Liver (tissue), 9 donors: ENCODE measurements around the gene ZCWPW1. TPM values are rescaled to one million over a fixed set of nuclear protein-coding genes. Genes with fewer than 3 reads are reported as not detected.

Experiments used
- DNase-seq: peaks from one replicate; pipeline ENCODE4 v3.0.0-alpha.2; 2017; ENCODE audit warnings: low spot score
- H3K27ac ChIP-seq, 2 donors: one replicate each; pipeline ENCODE4 v1.7.0; 2013; ENCODE audit warnings: inconsistent platforms in 2 of 2, low read length in 2 of 2, control low read depth in 1 of 2, low read depth in 1 of 2, mild to moderate bottlenecking in 1 of 2
- H3K27me3 ChIP-seq, 4 donors: one replicate each; pipeline versions ENCODE4 v1.6.1 to v1.7.0; 2013; ENCODE audit warnings: low read length in 3 of 4, inconsistent platforms in 1 of 4, mild to moderate bottlenecking in 1 of 4, moderate library complexity in 1 of 4; ENCODE audit not compliant: control insufficient read depth in 4 of 4, insufficient read depth in 4 of 4
- H3K36me3 ChIP-seq, 4 donors: one replicate each; pipeline versions ENCODE4 v1.6.1 to v1.7.0; 2013; ENCODE audit warnings: low read length in 3 of 4, mild to moderate bottlenecking in 3 of 4, low read depth in 1 of 4, moderate library complexity in 1 of 4; ENCODE audit not compliant: control insufficient read depth in 4 of 4, insufficient read depth in 3 of 4
- H3K4me1 ChIP-seq, 4 donors: one replicate each; pipeline versions ENCODE4 v1.6.1 to v1.7.0; 2013; ENCODE audit warnings: low read length in 3 of 4, mild to moderate bottlenecking in 3 of 4, moderate library complexity in 1 of 4; ENCODE audit not compliant: control insufficient read depth in 4 of 4, insufficient read depth in 4 of 4
- H3K4me3 ChIP-seq, 3 donors: one replicate each; pipeline versions ENCODE4 v1.6.1 to v1.7.0; 2013; ENCODE audit warnings: low read length in 3 of 3, control low read depth in 1 of 3, low read depth in 1 of 3, mild to moderate bottlenecking in 1 of 3
- H3K9ac ChIP-seq, 2 donors: one replicate each; pipeline ENCODE4 v1.7.0; 2013; ENCODE audit warnings: low read length in 2 of 2, mild to moderate bottlenecking in 2 of 2, moderate library complexity in 2 of 2, control low read depth in 1 of 2, low read depth in 1 of 2
- H3K9me3 ChIP-seq, 4 donors: one replicate each; pipeline versions ENCODE4 v1.6.1 to v1.7.0; 2013; ENCODE audit warnings: low read length in 3 of 4; ENCODE audit not compliant: control insufficient read depth in 4 of 4
- EGR1 ChIP-seq, 2 donors: IDR thresholded peaks; 2 replicates each; pipeline ENCODE4 v1.6.1; 2016 to 2018; ENCODE audit warnings: antibody characterized with exemption in 2 of 2, low read depth in 2 of 2
- FOXA1 ChIP-seq: IDR thresholded peaks from 2 replicates; pipeline ENCODE4 v1.6.1; 2016; ENCODE audit warnings: antibody characterized with exemption
- GABPA ChIP-seq, 2 donors: IDR thresholded peaks in 1 of 2; conservative IDR thresholded peaks in 1 of 2; 2 replicates each; pipeline ENCODE4 v1.6.1; 2016; ENCODE audit warnings: antibody characterized with exemption in 2 of 2, mild to moderate bottlenecking in 1 of 2, moderate library complexity in 1 of 2
- HNF4A ChIP-seq, 2 donors: conservative IDR thresholded peaks; 2 replicates each; pipeline ENCODE4 v1.6.1; 2016; ENCODE audit warnings: antibody characterized with exemption in 2 of 2, mild to moderate bottlenecking in 2 of 2
- HNF4G ChIP-seq: IDR thresholded peaks from 2 replicates; pipeline ENCODE4 v1.6.1; 2016; ENCODE audit warnings: antibody characterized with exemption
- JUND ChIP-seq, 2 donors: IDR thresholded peaks; 2 replicates each; pipeline ENCODE4 v1.6.1; 2016; ENCODE audit warnings: antibody characterized with exemption in 2 of 2
- NR2F2 ChIP-seq: IDR thresholded peaks from 2 replicates; pipeline ENCODE4 v1.6.1; 2016; ENCODE audit warnings: antibody characterized with exemption
- RAD21 ChIP-seq, 2 donors: IDR thresholded peaks; 2 replicates each; pipeline ENCODE4 v1.6.1; 2016; ENCODE audit warnings: antibody characterized with exemption in 2 of 2, mild to moderate bottlenecking in 2 of 2
- SP1 ChIP-seq: IDR thresholded peaks from 2 replicates; pipeline ENCODE4 v1.6.1; 2018; ENCODE audit warnings: antibody characterized with exemption, mild to moderate bottlenecking
- TAF1 ChIP-seq: conservative IDR thresholded peaks from 2 replicates; pipeline ENCODE4 v1.6.1; 2016; ENCODE audit warnings: antibody characterized with exemption, mild to moderate bottlenecking
- YY1 ChIP-seq: IDR thresholded peaks from 2 replicates; pipeline ENCODE4 v1.6.1; 2016; ENCODE audit warnings: antibody characterized with exemption, mild to moderate bottlenecking
- WGBS: extraction: QIAGEN DNeasy Blood & Tissue Kit; methylation state at CpG from one replicate; pipeline ENCODE4 v1.1.7; 2013; 5-methylcytosine and 5-hydroxymethylcytosine counted together
- polyA plus RNA-seq, 2 donors: library from polyadenylated mRNA; stranded (reverse) in 1 of 2; unstranded in 1 of 2; fragments of 200-250 nt in 1 of 2; fragments of >200 nt in 1 of 2; fragmentation: Nextera tagmentation in 1 of 2; extraction: Ambion mirVana in 1 of 2; gene quantifications; one replicate each; pipeline versions ENCODE4 v1.2.1 to v1.2.3, GENCODE V29; 2013 to 2015
- total RNA-seq, 2 donors: library from RNA; depleted of rRNA; stranded (reverse); fragments of >200 nt; gene quantifications; one replicate each; pipeline ENCODE4 v1.2.3, GENCODE V29; 2014
- TF ChIP-seq, protein P1 (sequence below): IDR thresholded peaks from 2 replicates; pipeline ENCODE4 v1.6.1; 2016; ENCODE audit warnings: antibody characterized with exemption
- TF ChIP-seq, protein P2 (sequence below): IDR thresholded peaks from 2 replicates; pipeline ENCODE4 v1.6.1; 2016; ENCODE audit warnings: antibody characterized with exemption
- TF ChIP-seq, protein P3 (sequence below): IDR thresholded peaks from 2 replicates; pipeline ENCODE4 v1.6.1; 2016; ENCODE audit warnings: antibody characterized with exemption
- TF ChIP-seq, protein P4 (sequence below): fragments of 150-350 bp; IDR thresholded peaks from 2 replicates; pipeline ENCODE4 v1.5.1; 2017; ENCODE audit warnings: improper control_type of control experiment, low read depth, low read length; ENCODE audit not compliant: missing input control
- donor health status: healthy.
- donor health status: healthy.
- donor health status: healthy.
- donor health status: healthy.
- donor health status: healthy.

The ZCWPW1 gene
- total and polyA plus RNA-seq, 4 donors, result 1.4 to 3.3 (median 2.8) TPM

DNA sequence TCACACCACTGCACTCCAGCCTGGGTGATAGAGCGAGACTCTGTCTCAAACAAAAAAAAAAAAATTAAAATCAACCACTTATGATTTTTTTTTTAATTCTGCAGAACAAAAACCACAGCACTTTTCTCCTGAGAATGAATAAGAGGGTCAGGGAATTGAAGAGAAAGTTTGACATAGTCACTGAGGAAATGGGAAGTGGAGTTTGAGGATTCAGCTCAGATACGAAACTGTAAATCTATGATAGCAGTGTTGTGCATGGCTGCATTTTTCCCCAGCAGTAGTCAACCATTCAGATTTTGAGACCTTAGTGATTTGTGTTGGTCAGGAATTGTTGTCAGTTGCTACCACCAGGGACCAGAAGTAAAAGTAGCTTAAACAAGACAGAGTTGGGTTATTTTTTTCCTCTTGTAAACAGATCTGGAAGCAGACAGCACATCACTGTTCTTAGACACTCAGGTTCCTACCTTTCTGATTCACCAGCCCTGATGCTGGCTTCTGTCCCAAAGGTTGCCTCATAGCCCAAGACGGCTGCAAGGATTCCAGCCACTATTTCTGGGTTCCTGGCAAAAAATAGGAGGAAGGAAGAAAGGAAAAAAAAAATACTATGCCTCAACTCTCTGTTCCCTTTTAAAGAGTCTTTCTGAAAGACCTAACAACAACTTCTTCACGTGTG is 35.1 kb downstream of the ZCWPW1 start:
- Histone ChIP-seq H3K4me1 (no peaks in the 10 kb centered on the region), H3K36me3 (no peaks in the 10 kb centered on the region), H3K9ac (no peak overlapping the region), H3K27me3 (no peaks in the 10 kb centered on the region), H3K9me3 (no peaks in the 10 kb centered on the region), H3K4me3 (no peak overlapping the region), H3K27ac (no peak overlapping the region)
- DNase-seq, result no peak
- TF ChIP-seq FOXA1 (no peak), RAD21 (IDR thresholded peaks at IDR 0.05) (no peak), NR2F2 (no peak), EGR1 (IDR thresholded peaks at IDR 0.05; ENCODE audit: low read depth in 2 of 2) (no peak), HNF4G (no peak), JUND (IDR thresholded peaks at IDR 0.05) (no peak)
- TF ChIP-seq, protein P1, sequence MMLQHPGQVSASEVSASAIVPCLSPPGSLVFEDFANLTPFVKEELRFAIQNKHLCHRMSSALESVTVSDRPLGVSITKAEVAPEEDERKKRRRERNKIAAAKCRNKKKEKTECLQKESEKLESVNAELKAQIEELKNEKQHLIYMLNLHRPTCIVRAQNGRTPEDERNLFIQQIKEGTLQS, result no peak
- TF ChIP-seq, protein P2, sequence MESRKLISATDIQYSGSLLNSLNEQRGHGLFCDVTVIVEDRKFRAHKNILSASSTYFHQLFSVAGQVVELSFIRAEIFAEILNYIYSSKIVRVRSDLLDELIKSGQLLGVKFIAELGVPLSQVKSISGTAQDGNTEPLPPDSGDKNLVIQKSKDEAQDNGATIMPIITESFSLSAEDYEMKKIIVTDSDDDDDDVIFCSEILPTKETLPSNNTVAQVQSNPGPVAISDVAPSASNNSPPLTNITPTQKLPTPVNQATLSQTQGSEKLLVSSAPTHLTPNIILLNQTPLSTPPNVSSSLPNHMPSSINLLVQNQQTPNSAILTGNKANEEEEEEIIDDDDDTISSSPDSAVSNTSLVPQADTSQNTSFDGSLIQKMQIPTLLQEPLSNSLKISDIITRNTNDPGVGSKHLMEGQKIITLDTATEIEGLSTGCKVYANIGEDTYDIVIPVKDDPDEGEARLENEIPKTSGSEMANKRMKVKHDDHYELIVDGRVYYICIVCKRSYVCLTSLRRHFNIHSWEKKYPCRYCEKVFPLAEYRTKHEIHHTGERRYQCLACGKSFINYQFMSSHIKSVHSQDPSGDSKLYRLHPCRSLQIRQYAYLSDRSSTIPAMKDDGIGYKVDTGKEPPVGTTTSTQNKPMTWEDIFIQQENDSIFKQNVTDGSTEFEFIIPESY, result no peak
- TF ChIP-seq, protein P3, sequence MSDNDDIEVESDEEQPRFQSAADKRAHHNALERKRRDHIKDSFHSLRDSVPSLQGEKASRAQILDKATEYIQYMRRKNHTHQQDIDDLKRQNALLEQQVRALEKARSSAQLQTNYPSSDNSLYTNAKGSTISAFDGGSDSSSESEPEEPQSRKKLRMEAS, result no peak
- TF ChIP-seq, protein P4, sequence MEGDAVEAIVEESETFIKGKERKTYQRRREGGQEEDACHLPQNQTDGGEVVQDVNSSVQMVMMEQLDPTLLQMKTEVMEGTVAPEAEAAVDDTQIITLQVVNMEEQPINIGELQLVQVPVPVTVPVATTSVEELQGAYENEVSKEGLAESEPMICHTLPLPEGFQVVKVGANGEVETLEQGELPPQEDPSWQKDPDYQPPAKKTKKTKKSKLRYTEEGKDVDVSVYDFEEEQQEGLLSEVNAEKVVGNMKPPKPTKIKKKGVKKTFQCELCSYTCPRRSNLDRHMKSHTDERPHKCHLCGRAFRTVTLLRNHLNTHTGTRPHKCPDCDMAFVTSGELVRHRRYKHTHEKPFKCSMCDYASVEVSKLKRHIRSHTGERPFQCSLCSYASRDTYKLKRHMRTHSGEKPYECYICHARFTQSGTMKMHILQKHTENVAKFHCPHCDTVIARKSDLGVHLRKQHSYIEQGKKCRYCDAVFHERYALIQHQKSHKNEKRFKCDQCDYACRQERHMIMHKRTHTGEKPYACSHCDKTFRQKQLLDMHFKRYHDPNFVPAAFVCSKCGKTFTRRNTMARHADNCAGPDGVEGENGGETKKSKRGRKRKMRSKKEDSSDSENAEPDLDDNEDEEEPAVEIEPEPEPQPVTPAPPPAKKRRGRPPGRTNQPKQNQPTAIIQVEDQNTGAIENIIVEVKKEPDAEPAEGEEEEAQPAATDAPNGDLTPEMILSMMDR, result no peak
- WGBS, result 78% methylated on average over 4 of the region's 4 CpGs

DNA sequence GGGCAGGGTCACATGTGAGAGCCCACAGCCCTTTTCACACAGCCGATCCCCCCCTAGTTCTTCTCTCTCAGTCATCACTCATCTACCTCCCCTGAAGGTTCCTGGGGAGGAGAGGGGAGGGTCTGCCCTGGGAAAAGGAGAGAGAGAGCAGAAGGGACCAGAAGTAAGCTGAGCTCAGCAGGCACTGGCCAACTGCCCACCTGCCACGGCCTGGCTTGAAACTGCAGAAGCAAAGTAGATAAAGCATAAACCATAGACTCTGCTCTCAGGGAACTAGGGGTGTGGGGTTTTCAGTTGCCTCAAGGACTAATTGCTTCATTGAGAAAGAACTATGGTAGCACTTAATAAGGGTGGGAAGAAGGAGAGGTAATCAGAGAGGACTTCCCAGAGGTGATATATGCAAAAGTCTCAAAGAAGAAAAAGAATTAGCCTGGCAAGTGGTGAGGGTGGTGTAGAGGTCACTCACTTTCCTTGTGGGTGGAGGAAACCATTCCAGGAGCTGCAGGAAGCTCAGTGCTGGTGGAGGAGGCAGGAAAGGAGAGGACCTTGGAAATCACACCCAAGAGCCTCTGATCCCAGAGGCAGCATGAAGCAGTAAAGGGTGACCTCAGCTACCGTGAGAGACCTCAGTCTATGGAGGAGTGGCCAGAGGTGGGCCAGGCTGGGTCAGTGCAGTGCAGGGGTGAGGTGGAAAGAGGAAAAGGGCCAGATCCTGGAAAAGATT is 38.1 kb downstream of the ZCWPW1 start:
- H3K9ac ChIP-seq, result no peak overlapping the region
- no peaks in the 10 kb centered on the region for H3K4me1 ChIP-seq
- DNase-seq, result no peak
- no peak overlapping the region for H3K4me3 ChIP-seq
- no peaks in the 10 kb centered on the region for H3K36me3 ChIP-seq
- WGBS, result 78% methylated on average over 3 of the region's 3 CpGs
- no peaks in the 10 kb centered on the region for H3K9me3 ChIP-seq
- no peak overlapping the region for H3K27ac ChIP-seq
- H3K27me3 ChIP-seq, result no peaks in the 10 kb centered on the region
- TF ChIP-seq SP1, result no peak
- no peak for TF ChIP-seq TAF1
- TF ChIP-seq, protein P3, result no peak
- TF ChIP-seq, protein P1, result no peak
- no peak for TF ChIP-seq RAD21 (IDR thresholded peaks at IDR 0.05)
- TF ChIP-seq GABPA (IDR thresholded peaks at IDR 0.05 in 1 of 2, conservative IDR thresholded peaks at IDR 0.05 in 1 of 2), result no peak
- no peak for TF ChIP-seq EGR1 (IDR thresholded peaks at IDR 0.05; ENCODE audit: low read depth in 2 of 2)
- TF ChIP-seq JUND (IDR thresholded peaks at IDR 0.05), result no peak
- TF ChIP-seq, protein P2, result no peak
- no peak for TF ChIP-seq FOXA1
- TF ChIP-seq YY1, result no peak
- no peak for TF ChIP-seq HNF4A (conservative IDR thresholded peaks at IDR 0.05)
- no peak for TF ChIP-seq NR2F2
